GM23248 (cell line): ENCODE results near the gene HDC. TPM values are rescaled to one million over a fixed set of nuclear protein-coding genes. Genes with fewer than 3 reads are reported as not detected.
A peak's percentile ranks its signal among the peaks of the same experiment; 100 is the strongest.

Experiments
- DNase-seq: peaks from one replicate; pipeline ENCODE4 v3.0.0-alpha.2; 2015
- H2AFZ ChIP-seq: fragments of 200-600 bp; sonication (generic); 2 replicates; pipeline ENCODE4 v1.6.1; 2016; ENCODE audit warnings: antibody characterized with exemption
- H3F3A ChIP-seq: fragments of 200-600 bp; sonication (generic); 2 replicates; pipeline ENCODE4 v1.6.1; 2016; ENCODE audit warnings: mild to moderate bottlenecking, antibody characterized with exemption, mixed run types; ENCODE audit not compliant: insufficient read depth
- H3K27ac ChIP-seq: fragments of 200-600 bp; sonication (generic); 2 replicates; pipeline ENCODE4 v1.5.1; 2016; ENCODE audit warnings: mild to moderate bottlenecking
- H3K27me3 ChIP-seq: fragments of 200-600 bp; sonication (generic); replicated peaks from 2 replicates; pipeline ENCODE4 v1.6.1; 2016; ENCODE audit warnings: mild to moderate bottlenecking; ENCODE audit not compliant: insufficient read depth
- H3K36me3 ChIP-seq: fragments of 200-600 bp; sonication (generic); 2 replicates; pipeline ENCODE4 v1.6.1; 2016; ENCODE audit warnings: low read depth, mild to moderate bottlenecking
- H3K4me1 ChIP-seq: fragments of 200-600 bp; sonication (generic); 2 replicates; pipeline ENCODE4 v1.6.1; 2016; ENCODE audit warnings: mild to moderate bottlenecking; ENCODE audit not compliant: insufficient read depth
- H3K4me2 ChIP-seq: fragments of 200-600 bp; sonication (generic); one replicate; pipeline ENCODE4 v1.6.1; 2016; ENCODE audit warnings: mild to moderate bottlenecking; ENCODE audit not compliant: unreplicated experiment
- H3K4me3 ChIP-seq: fragments of 200-600 bp; sonication (generic); 2 replicates; pipeline ENCODE4 v1.5.1; 2016; ENCODE audit warnings: mild to moderate bottlenecking
- H3K79me2 ChIP-seq: fragments of 200-600 bp; sonication (generic); 2 replicates; pipeline ENCODE4 v1.6.1; 2016; ENCODE audit warnings: mild to moderate bottlenecking; ENCODE audit not compliant: insufficient read depth
- H3K9ac ChIP-seq: fragments of 200-600 bp; sonication (generic); 2 replicates; pipeline ENCODE4 v1.6.1; 2016; ENCODE audit warnings: mild to moderate bottlenecking
- H3K9me2 ChIP-seq: fragments of 200-600 bp; sonication (generic); 2 replicates; pipeline ENCODE4 v1.6.1; 2016; ENCODE audit warnings: mixed run types, mild to moderate bottlenecking, moderate library complexity; ENCODE audit not compliant: insufficient read depth
- H3K9me3 ChIP-seq: fragments of 200-600 bp; sonication (generic); one replicate; pipeline ENCODE4 v1.6.1; 2017; ENCODE audit warnings: low read depth
- H4K20me1 ChIP-seq: fragments of 200-600 bp; sonication (generic); 2 replicates; pipeline ENCODE4 v1.6.0; 2016; ENCODE audit not compliant: insufficient read depth
- EZH2 ChIP-seq: fragments of 200-600 bp; sonication (generic); IDR thresholded peaks from 2 replicates; pipeline ENCODE4 v1.6.1; 2018; ENCODE audit warnings: antibody characterized with exemption, mild to moderate bottlenecking; ENCODE audit not compliant: insufficient read depth, poor library complexity, severe bottlenecking
- EZH2phosphoT487 ChIP-seq: fragments of 200-600 bp; sonication (generic); IDR thresholded peaks from 2 replicates; pipeline ENCODE4 v1.6.1; 2018; ENCODE audit warnings: antibody characterized with exemption, moderate library complexity, mild to moderate bottlenecking, low read depth; ENCODE audit not compliant: insufficient read depth
- WGBS, 2 experiments: methylation state at CpG; one replicate each; pipeline ENCODE4 v1.1.6; 2015 to 2017; ENCODE audit warnings: low lambda C conversion rate in 2 of 2, low coverage in 1 of 2; ENCODE audit errors: missing lambda C conversion rate in 2 of 2; 5-methylcytosine and 5-hydroxymethylcytosine counted together
- in situ Hi-C: fragments of 300-500 bp; cut with MboI; formaldehyde crosslinking; loops from 2 replicates; pipeline ENCODE4 v1.15.0; 2020
- polyA plus RNA-seq: library from polyadenylated mRNA; unstranded; fragments of >200 nt; fragmentation: Nextera tagmentation; extraction: Ambion mirVana; gene quantifications from 2 replicates; pipeline ENCODE4 v1.2.1, GENCODE V29; 2016
- total RNA-seq: library from RNA; depleted of rRNA; stranded (reverse); fragments of >200 nt; shearing (Covaris generic); gene quantifications from 2 replicates; pipeline ENCODE4 v1.2.3, GENCODE V29; 2014

The HDC gene
- total and polyA plus RNA-seq, 2 experiments from 2014 or later = not detected

DNA sequence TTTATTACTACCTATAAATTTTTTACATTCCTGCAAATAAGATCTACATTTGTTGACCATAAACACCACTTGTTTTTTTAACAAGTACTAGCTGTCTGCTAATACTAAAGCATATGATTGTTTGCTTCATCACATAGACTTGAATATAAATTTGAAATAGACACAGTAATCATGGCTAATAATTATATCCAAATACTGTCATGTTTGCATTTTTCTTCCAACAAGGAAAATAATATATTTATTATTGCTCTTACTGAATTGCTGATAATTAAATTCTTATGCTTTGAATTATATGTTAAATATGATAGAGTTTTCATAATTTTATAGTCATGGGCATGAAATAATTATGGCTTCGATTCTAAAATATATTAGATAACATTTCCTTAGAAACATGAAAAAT lies 40.5 kb downstream of the HDC start:
- no peaks in the 10 kb centered on the region for H3K79me2 ChIP-seq
- no peaks in the 10 kb centered on the region for H4K20me1 ChIP-seq
- in situ Hi-C loops = no loop called here
- peaks cover 11% of the 10 kb centered on the region; the same call in 1 of the 2 replicates for H3F3A ChIP-seq
- TF ChIP-seq EZH2 = no peak
- no peak for TF ChIP-seq EZH2phosphoT487
- H3K4me3 ChIP-seq = no peak overlapping the region
- no peaks in the 10 kb centered on the region for H3K9me3 ChIP-seq
- no peak overlapping the region for H3K27ac ChIP-seq
- peaks cover 17% of the 10 kb centered on the region for H3K27me3 ChIP-seq
- no peaks in the 10 kb centered on the region for H3K9me2 ChIP-seq
- peaks cover 11% of the 10 kb centered on the region for H3K4me1 ChIP-seq
- no peak overlapping the region for H2AFZ ChIP-seq
- 69 to 85% methylated on average over 1 of the region's 1 CpG for WGBS, 2 experiments
- no peak for DNase-seq
- H3K36me3 ChIP-seq = no peaks in the 10 kb centered on the region
- no peak overlapping the region for H3K9ac ChIP-seq
- H3K4me2 ChIP-seq = no peak overlapping the region

DNA sequence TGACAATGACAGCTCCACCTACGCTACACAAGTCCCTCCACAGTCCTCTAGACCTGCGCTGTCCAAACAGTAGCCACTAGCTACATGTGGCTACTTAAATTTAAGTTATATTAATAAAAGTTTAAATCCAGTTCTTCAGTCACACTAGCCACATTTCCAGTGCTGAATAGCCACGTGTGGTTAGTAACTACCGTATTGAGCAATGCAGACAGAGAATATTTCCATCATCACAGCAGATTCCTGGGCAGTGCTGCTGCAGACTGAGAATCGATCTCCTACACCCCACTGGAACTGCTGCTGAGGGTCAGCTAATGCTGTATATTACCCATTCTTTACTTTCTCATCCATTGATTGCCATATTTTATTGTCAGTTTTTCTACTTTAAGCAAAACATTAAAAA lies 40.9 kb downstream of the HDC start:
- Histone ChIP-seq H3K9ac (no peak overlapping the region), H3K27me3 (peaks cover 17% of the 10 kb centered on the region), H3K9me3 (no peaks in the 10 kb centered on the region), H3K9me2 (no peaks in the 10 kb centered on the region), H3K27ac (no peak overlapping the region), H3F3A (peaks cover 11% of the 10 kb centered on the region; the same call in 1 of the 2 replicates), H2AFZ (no peak overlapping the region), H3K4me2 (no peak overlapping the region), H4K20me1 (no peaks in the 10 kb centered on the region), H3K79me2 (no peaks in the 10 kb centered on the region), H3K4me3 (no peak overlapping the region), H3K4me1 (peaks cover 11% of the 10 kb centered on the region), H3K36me3 (no peaks in the 10 kb centered on the region)
- in situ Hi-C loops = no loop called here
- no peak for TF ChIP-seq EZH2phosphoT487
- 57 to 58% methylated on average over 5 of the region's 5 CpGs for WGBS, 2 experiments
- peak; percentile 65 for DNase-seq

GRCh38 chr15:50222181-50222580 lies 43.3 kb downstream of the HDC start:
- Histone ChIP-seq H3F3A (peaks cover 10% of the 10 kb centered on the region; the same call in 1 of the 2 replicates), H3K79me2 (no peaks in the 10 kb centered on the region), H3K4me3 (no peak overlapping the region), H3K9me2 (no peaks in the 10 kb centered on the region), H3K27me3 (peaks cover 28% of the 10 kb centered on the region), H3K36me3 (no peaks in the 10 kb centered on the region), H3K4me2 (no peak overlapping the region), H3K4me1 (peaks cover 6% of the 10 kb centered on the region), H2AFZ (no peak overlapping the region), H4K20me1 (no peaks in the 10 kb centered on the region), H3K27ac (no peak overlapping the region), H3K9ac (no peak overlapping the region), H3K9me3 (no peaks in the 10 kb centered on the region)
- TF ChIP-seq EZH2 = no peak
- no peak for TF ChIP-seq EZH2phosphoT487
- 63 to 65% methylated on average over 2 of the region's 2 CpGs for WGBS, 2 experiments
- in situ Hi-C loops = no loop called here
- no peak for DNase-seq

DNA sequence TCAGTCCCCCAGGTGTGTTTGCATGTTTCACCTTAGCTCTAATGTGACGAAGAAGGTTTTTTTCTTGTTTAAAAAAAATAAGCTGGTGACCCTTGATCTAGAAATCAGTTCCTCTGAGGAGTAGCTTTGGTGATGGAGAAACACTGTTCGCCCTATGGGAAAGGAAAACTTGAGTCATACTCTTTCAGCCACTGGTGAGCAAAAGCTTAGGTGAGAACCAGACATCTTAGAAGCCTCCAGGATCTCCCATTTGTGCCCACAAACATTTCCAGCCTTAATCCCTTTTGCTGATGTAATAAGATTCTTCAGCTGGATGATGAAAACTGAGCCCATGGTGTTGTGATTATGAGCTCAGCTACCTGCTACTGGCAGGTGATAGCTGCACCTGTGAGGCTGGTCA lies 45.7 kb downstream of the HDC start:
- Histone ChIP-seq H3F3A (0 out of 2 replicates have a peak, but pooled peaks cover 2% of the 10 kb centered on the region), H3K4me1 (no peaks in the 10 kb centered on the region), H4K20me1 (no peaks in the 10 kb centered on the region), H3K9me3 (no peaks in the 10 kb centered on the region), H3K27ac (no peak overlapping the region), H3K9me2 (no peaks in the 10 kb centered on the region), H3K79me2 (no peaks in the 10 kb centered on the region), H3K4me2 (no peak overlapping the region), H3K36me3 (no peaks in the 10 kb centered on the region), H3K27me3 (peaks cover 28% of the 10 kb centered on the region), H3K9ac (no peak overlapping the region), H3K4me3 (no peak overlapping the region), H2AFZ (no peak overlapping the region)
- peak; percentile 36 for DNase-seq
- in situ Hi-C loops = no loop called here
- no peak for TF ChIP-seq EZH2
- no peak for TF ChIP-seq EZH2phosphoT487
- WGBS, 2 experiments = 33 to 38% methylated on average over 2 of the region's 2 CpGs

GRCh38 chr15:50218691-50219090 lies 46.8 kb downstream of the HDC start:
- Histone ChIP-seq H3K4me1 (no peaks in the 10 kb centered on the region), H3K36me3 (no peaks in the 10 kb centered on the region), H3K4me3 (no peak overlapping the region), H4K20me1 (no peaks in the 10 kb centered on the region), H3K4me2 (no peak overlapping the region), H2AFZ (no peak overlapping the region), H3K79me2 (no peaks in the 10 kb centered on the region), H3K27me3 (peaks cover 35% of the 10 kb centered on the region), H3K9me3 (no peaks in the 10 kb centered on the region), H3K9ac (no peak overlapping the region), H3K27ac (no peak overlapping the region), H3K9me2 (no peaks in the 10 kb centered on the region), H3F3A (no peaks in the 10 kb centered on the region)
- DNase-seq = no peak
- in situ Hi-C loops = no loop called here
- TF ChIP-seq EZH2phosphoT487 = no peak
- no peak for TF ChIP-seq EZH2
- 69 to 86% methylated on average over 1 of the region's 1 CpG for WGBS, 2 experiments
